ENCODE measurements around the gene RNF103.
"Not testable (repeated sequence)": the region's sequence is repeated elsewhere in the genome, so short reads cannot be mapped to it uniquely, and the experiment has no call there.

The RNF103 gene

GRCh38 chr2:86613515-86613914, 10.2 kb downstream of the RNF103 start:
- no peaks in the 10 kb centered on the region for H3K27me3 ChIP-seq (ENCODE audit: control insufficient read depth in 5 of 5, insufficient read depth in 4 of 5, low read length in 5 of 5)

GRCh38 chr2:86610871-86611270, 12.8 kb downstream of the RNF103 start:
- Histone ChIP-seq H3K27ac (ENCODE audit: low read depth, low read length) (no peak overlapping the region), H3K36me3 (ENCODE audit: control insufficient read depth in 5 of 5, insufficient read depth in 5 of 5, low read length in 5 of 5) (peaks cover 34 to 63% (median 49%) of the 10 kb centered on the region in 5 donors), H3K27me3 (ENCODE audit: control insufficient read depth in 5 of 5, insufficient read depth in 4 of 5, low read length in 5 of 5) (no peaks in the 10 kb centered on the region), H3K9ac (ENCODE audit: low read length in 5 of 5) (no peak overlapping the region), H3K9me3 (ENCODE audit: control insufficient read depth in 5 of 5, low read length in 5 of 5) (no peaks in the 10 kb centered on the region), H3K4me1 (ENCODE audit: control insufficient read depth in 5 of 5, insufficient read depth in 5 of 5, low read length in 5 of 5) (no peaks in the 10 kb centered on the region), H3K4me3 (ENCODE audit: low read depth in 1 of 5, low read length in 5 of 5) (no peak overlapping the region)

More at GRCh38 chr2:86613515-86613914, 10.2 kb downstream of the RNF103 start:
- no peaks in the 10 kb centered on the region for H3K4me1 ChIP-seq (ENCODE audit: control insufficient read depth in 5 of 5, insufficient read depth in 5 of 5, low read length in 5 of 5)
- H3K9ac ChIP-seq (ENCODE audit: low read length in 5 of 5): no peak overlapping the region
- no peak overlapping the region for H3K4me3 ChIP-seq (ENCODE audit: low read depth in 1 of 5, low read length in 5 of 5)
- peaks cover 38 to 69% (median 47%) of the 10 kb centered on the region in 5 donors for H3K36me3 ChIP-seq (ENCODE audit: control insufficient read depth in 5 of 5, insufficient read depth in 5 of 5, low read length in 5 of 5)
- H3K27ac ChIP-seq (ENCODE audit: low read depth, low read length): no peak overlapping the region
- no peaks in the 10 kb centered on the region for H3K9me3 ChIP-seq (ENCODE audit: control insufficient read depth in 5 of 5, low read length in 5 of 5)

GRCh38 chr2:86608832-86609410, 14.7 kb downstream of the RNF103 start:
- Histone ChIP-seq H3K36me3 (ENCODE audit: control insufficient read depth in 5 of 5, insufficient read depth in 5 of 5, low read length in 5 of 5) (peaks cover 45 to 68% (median 55%) of the 10 kb centered on the region in 5 donors), H3K27ac (ENCODE audit: low read depth, low read length) (no peak overlapping the region), H3K27me3 (ENCODE audit: control insufficient read depth in 5 of 5, insufficient read depth in 4 of 5, low read length in 5 of 5) (no peaks in the 10 kb centered on the region), H3K9ac (ENCODE audit: low read length in 5 of 5) (no peak overlapping the region), H3K4me1 (ENCODE audit: control insufficient read depth in 5 of 5, insufficient read depth in 5 of 5, low read length in 5 of 5) (no peaks in the 10 kb centered on the region), H3K4me3 (ENCODE audit: low read depth in 1 of 5, low read length in 5 of 5) (no peak overlapping the region), H3K9me3 (ENCODE audit: control insufficient read depth in 5 of 5, low read length in 5 of 5) (no peaks in the 10 kb centered on the region)

DNA sequence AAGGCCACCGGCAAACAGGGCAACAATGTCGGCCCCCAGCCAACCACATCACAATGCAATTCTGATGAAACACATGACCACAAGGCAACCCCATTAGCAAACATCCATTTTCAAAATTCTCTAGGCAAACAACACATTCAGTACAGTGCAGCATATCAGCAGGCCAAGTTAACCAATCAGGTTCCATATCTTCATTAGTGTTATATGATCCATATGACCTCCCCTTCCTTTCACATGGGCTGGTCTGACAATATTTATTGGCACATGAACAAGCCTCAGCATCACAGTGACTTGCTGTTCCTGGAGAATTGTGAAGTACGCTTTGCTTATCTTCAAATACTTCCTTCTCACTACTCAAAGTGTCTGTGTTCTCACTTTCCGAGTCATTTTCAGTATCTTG, 19.8 kb downstream of the RNF103 start:
- Histone ChIP-seq H3K4me1 (ENCODE audit: control insufficient read depth in 5 of 5, insufficient read depth in 5 of 5, low read length in 5 of 5) (no peaks in the 10 kb centered on the region), H3K27ac (ENCODE audit: low read depth, low read length) (no peak overlapping the region), H3K9ac (ENCODE audit: low read length in 5 of 5) (no peak overlapping the region), H3K27me3 (ENCODE audit: control insufficient read depth in 5 of 5, insufficient read depth in 4 of 5, low read length in 5 of 5) (no peaks in the 10 kb centered on the region), H3K36me3 (ENCODE audit: control insufficient read depth in 5 of 5, insufficient read depth in 5 of 5, low read length in 5 of 5) (peaks cover 28 to 40% (median 31%) of the 10 kb centered on the region in 5 donors), H3K9me3 (ENCODE audit: control insufficient read depth in 5 of 5, low read length in 5 of 5) (no peaks in the 10 kb centered on the region), H3K4me3 (ENCODE audit: low read depth in 1 of 5, low read length in 5 of 5) (no peak overlapping the region)

GRCh38 chr2:86598966-86599365, 24.7 kb downstream of the RNF103 start:
- no peaks in the 10 kb centered on the region for H3K27me3 ChIP-seq (ENCODE audit: control insufficient read depth in 5 of 5, insufficient read depth in 4 of 5, low read length in 5 of 5)
- no peaks in the 10 kb centered on the region for H3K9me3 ChIP-seq (ENCODE audit: control insufficient read depth in 5 of 5, low read length in 5 of 5)
- no peak overlapping the region for H3K9ac ChIP-seq (ENCODE audit: low read length in 5 of 5)
- no peak overlapping the region for H3K4me3 ChIP-seq (ENCODE audit: low read depth in 1 of 5, low read length in 5 of 5)
- H3K36me3 ChIP-seq (ENCODE audit: control insufficient read depth in 5 of 5, insufficient read depth in 5 of 5, low read length in 5 of 5): peaks cover 2 to 7% (median 5%) of the 10 kb centered on the region in 5 donors
- no peak overlapping the region for H3K27ac ChIP-seq (ENCODE audit: low read depth, low read length)
- H3K4me1 ChIP-seq (ENCODE audit: control insufficient read depth in 5 of 5, insufficient read depth in 5 of 5, low read length in 5 of 5): no peaks in the 10 kb centered on the region

GRCh38 chr2:86596118-86596517, 27.5 kb downstream of the RNF103 start:
- H3K9me3 ChIP-seq (ENCODE audit: control insufficient read depth in 5 of 5, low read length in 5 of 5): no peaks in the 10 kb centered on the region
- H3K4me1 ChIP-seq (ENCODE audit: control insufficient read depth in 5 of 5, insufficient read depth in 5 of 5, low read length in 5 of 5): no peaks in the 10 kb centered on the region
- H3K36me3 ChIP-seq (ENCODE audit: control insufficient read depth in 5 of 5, insufficient read depth in 5 of 5, low read length in 5 of 5): no peaks in the 10 kb centered on the region
- no peaks in the 10 kb centered on the region for H3K27me3 ChIP-seq (ENCODE audit: control insufficient read depth in 5 of 5, insufficient read depth in 4 of 5, low read length in 5 of 5)
- H3K27ac ChIP-seq (ENCODE audit: low read depth, low read length): no peak overlapping the region
- H3K4me3 ChIP-seq (ENCODE audit: low read depth in 1 of 5, low read length in 5 of 5): no peak overlapping the region
- no peak overlapping the region for H3K9ac ChIP-seq (ENCODE audit: low read length in 5 of 5)

DNA sequence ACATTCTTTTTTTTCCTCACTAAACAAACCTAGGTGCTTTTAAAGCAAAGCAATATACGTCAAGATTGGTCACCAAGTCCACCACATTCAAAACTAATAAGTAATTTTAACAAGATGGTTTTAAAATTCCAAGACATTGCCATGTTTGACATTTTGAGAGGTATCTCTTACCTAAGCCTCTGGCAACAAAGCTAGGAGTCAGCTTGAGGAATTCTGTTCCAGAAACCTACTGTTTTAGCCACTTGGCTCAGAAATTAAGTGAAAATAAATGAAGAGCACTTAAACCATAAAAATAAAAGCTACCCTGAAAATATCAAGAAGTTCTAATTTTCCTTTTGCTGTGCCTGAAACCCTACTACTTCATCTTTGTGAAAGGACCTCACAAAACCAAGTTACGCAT, 30.4 kb downstream of the RNF103 start:
- Histone ChIP-seq H3K9me3 (ENCODE audit: control insufficient read depth in 5 of 5, low read length in 5 of 5) (no peaks in the 10 kb centered on the region), H3K4me3 (ENCODE audit: low read depth in 1 of 5, low read length in 5 of 5) (no peak overlapping the region), H3K9ac (ENCODE audit: low read length in 5 of 5) (no peak overlapping the region), H3K36me3 (ENCODE audit: control insufficient read depth in 5 of 5, insufficient read depth in 5 of 5, low read length in 5 of 5) (no peaks in the 10 kb centered on the region), H3K4me1 (ENCODE audit: control insufficient read depth in 5 of 5, insufficient read depth in 5 of 5, low read length in 5 of 5) (no peaks in the 10 kb centered on the region), H3K27ac (ENCODE audit: low read depth, low read length) (no peak overlapping the region), H3K27me3 (ENCODE audit: control insufficient read depth in 5 of 5, insufficient read depth in 4 of 5, low read length in 5 of 5) (no peaks in the 10 kb centered on the region)

GRCh38 chr2:86592547-86593230, 31.0 kb downstream of the RNF103 start:
- H3K4me3 ChIP-seq (ENCODE audit: low read depth in 1 of 5, low read length in 5 of 5): no peak overlapping the region
- H3K36me3 ChIP-seq (ENCODE audit: control insufficient read depth in 5 of 5, insufficient read depth in 5 of 5, low read length in 5 of 5): no peaks in the 10 kb centered on the region
- H3K9ac ChIP-seq (ENCODE audit: low read length in 5 of 5): no peak overlapping the region
- no peaks in the 10 kb centered on the region for H3K9me3 ChIP-seq (ENCODE audit: control insufficient read depth in 5 of 5, low read length in 5 of 5)
- no peaks in the 10 kb centered on the region for H3K27me3 ChIP-seq (ENCODE audit: control insufficient read depth in 5 of 5, insufficient read depth in 4 of 5, low read length in 5 of 5)
- H3K27ac ChIP-seq (ENCODE audit: low read depth, low read length): no peak overlapping the region
- no peaks in the 10 kb centered on the region for H3K4me1 ChIP-seq (ENCODE audit: control insufficient read depth in 5 of 5, insufficient read depth in 5 of 5, low read length in 5 of 5)

GRCh38 chr2:86589701-86590100, 34.0 kb downstream of the RNF103 start:
- H3K27me3 ChIP-seq (ENCODE audit: control insufficient read depth in 5 of 5, insufficient read depth in 4 of 5, low read length in 5 of 5); H3K4me3 ChIP-seq (ENCODE audit: low read depth in 1 of 5, low read length in 5 of 5); H3K27ac ChIP-seq (ENCODE audit: low read depth, low read length); H3K9ac ChIP-seq (ENCODE audit: low read length in 5 of 5); H3K9me3 ChIP-seq (ENCODE audit: control insufficient read depth in 5 of 5, low read length in 5 of 5); H3K4me1 ChIP-seq (ENCODE audit: control insufficient read depth in 5 of 5, insufficient read depth in 5 of 5, low read length in 5 of 5); H3K36me3 ChIP-seq (ENCODE audit: control insufficient read depth in 5 of 5, insufficient read depth in 5 of 5, low read length in 5 of 5): not testable (repeated sequence)

DNA sequence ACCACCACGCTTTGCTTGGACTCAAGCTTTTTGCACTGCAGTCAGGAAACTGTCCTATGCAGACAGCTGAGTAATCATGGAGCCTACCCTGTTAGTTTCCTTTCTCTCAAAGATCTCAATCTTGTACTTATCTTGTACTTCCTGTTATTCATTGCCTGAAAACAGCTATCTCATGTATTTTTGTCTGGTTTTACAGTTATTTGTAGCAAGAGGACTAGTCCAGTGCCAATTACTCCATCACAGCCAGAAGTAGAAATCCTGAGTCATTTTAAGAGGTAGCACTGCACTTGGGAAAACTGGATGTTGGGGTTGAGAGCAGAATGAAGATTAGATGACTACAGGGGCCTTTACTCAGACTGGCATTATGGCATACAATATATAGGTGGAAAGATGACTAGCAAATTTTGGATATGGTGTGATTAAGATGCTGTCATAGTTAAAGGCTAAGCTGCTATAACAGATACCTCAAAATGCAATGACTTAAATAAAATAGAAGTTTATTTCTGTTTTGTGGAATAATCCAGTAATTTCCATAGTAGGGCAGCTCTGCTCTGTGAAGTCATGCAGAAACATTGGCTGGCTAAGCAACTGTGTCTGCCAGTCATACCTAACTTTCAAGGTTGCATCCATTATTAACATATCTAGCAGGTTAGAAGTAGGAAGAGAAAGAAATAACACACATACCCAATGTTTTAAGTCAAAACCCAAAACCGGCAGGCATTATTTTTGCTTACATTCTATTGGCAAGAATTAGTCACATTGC, 39.3 kb downstream of the RNF103 start:
- no peak overlapping the region for H3K9ac ChIP-seq (ENCODE audit: low read length in 5 of 5)
- H3K4me1 ChIP-seq (ENCODE audit: control insufficient read depth in 5 of 5, insufficient read depth in 5 of 5, low read length in 5 of 5): peaks cover 0 to 9% (median 0%) of the 10 kb centered on the region in 5 donors
- H3K9me3 ChIP-seq (ENCODE audit: control insufficient read depth in 5 of 5, low read length in 5 of 5): no peaks in the 10 kb centered on the region
- no peak overlapping the region for H3K27ac ChIP-seq (ENCODE audit: low read depth, low read length)
- no peaks in the 10 kb centered on the region for H3K36me3 ChIP-seq (ENCODE audit: control insufficient read depth in 5 of 5, insufficient read depth in 5 of 5, low read length in 5 of 5)
- no peak overlapping the region for H3K4me3 ChIP-seq (ENCODE audit: low read depth in 1 of 5, low read length in 5 of 5)
- H3K27me3 ChIP-seq (ENCODE audit: control insufficient read depth in 5 of 5, insufficient read depth in 4 of 5, low read length in 5 of 5): no peaks in the 10 kb centered on the region

Measured in subcutaneous abdominal adipose tissue (tissue), 5 donors.